ENCODE results near the gene CPA1.

Gene CPA1

DNA sequence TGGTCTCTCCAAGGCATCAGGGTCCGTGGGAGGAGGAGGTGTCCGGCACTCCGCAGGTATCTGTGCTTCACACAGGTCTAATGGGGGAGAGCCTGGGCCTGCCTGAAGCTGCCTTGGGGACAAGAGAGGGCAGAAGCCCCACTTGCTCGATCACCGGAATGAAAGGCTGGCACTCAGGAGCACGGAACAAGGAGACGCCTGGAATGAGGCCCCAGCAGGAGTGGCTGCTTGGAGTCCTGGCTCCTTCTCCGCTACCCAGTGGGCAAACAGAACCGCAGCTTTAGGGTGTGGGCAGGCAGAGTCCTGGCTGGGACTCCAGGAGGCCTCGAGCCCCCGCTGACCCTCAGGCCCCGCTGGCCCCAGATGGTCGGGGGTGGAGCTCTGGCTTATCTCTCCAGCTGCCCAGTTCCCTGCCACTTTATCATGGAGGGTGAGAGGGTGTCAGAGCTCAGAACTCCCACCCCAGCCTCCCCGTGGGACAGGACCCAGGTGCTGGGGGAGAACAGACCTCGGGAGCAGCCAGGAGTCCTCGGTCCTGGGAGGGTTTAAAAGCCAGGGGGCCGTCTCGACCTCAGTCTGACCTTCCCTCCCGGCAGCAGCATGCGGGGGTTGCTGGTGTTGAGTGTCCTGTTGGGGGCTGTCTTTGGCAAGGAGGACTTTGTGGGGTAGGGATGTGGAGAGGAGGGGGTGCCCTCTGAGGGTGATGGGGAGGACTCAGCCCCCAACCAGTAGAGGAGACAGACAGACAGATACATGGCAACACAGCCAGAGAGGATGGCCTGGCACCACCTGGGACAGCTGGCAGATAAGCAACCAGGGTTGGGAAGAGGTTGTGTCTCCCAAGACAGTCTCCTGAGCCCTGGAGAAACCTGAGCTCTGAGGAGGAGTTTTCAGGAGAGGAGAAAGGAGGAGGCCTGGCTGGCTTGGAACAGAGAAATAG lies at the start of gene CPA1:
Gene CPA1, plus strand, starts transcription at position 574 of the 940 bp plus-strand sequence. Its CDS starts 27 bp downstream, at position 601.
- DNase-seq = no peak

DNA sequence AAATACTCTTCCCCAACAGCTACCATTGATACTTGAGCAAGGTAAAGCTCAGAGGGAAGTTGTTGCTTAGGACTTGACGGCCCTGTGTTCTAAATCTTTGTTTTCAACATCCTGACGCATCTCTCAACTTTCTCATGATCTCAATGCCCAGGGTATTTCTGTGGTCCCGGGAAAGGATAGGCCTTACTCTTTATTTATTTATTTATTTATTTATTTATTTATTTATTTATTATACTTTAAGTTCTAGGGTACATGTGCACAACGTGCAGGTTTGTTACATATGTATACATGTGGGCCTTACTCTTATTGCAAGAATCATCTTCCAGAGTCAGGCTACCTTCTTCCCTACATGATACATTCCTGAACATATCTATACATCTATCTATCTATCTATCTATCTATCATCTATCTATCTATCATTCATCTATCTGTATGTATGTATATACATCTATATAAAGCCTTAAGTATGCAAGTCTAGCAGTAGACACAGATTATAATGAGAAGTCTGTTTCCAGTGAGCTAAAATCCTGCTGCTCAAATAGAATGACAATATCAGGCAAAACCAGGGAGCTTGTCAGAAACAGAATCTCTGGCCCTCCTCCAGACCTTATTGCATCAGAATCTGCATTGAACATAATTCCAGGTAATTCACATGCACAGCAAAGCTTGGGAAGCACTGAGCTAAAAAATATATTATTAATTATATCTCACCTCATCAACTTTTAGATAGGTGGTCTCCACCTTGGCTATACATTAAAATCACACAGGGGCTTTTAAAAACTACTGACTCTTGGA lies 47.8 kb upstream of the CPA1 start:
- DNase-seq = no peak

DNA sequence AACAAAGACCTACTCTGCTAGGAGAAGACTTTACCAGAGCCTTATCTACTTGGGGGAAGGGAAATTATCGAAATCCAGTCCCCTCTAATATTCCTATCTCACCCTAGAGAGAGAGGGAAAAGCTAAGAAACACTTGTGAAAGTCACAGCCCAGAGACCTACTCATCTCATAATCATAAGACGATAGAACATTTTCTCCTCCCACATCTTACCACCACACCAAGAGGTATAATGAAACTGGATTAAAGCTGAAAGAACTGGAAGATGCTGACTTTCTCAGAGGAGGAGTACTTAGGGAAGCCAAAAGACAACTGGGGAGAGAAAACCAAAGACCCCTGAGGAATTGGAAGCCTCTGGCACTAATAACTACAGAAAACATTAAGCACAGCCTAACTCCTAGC lies 46.5 kb upstream of the CPA1 start:
- DNase-seq = no peak

DNA sequence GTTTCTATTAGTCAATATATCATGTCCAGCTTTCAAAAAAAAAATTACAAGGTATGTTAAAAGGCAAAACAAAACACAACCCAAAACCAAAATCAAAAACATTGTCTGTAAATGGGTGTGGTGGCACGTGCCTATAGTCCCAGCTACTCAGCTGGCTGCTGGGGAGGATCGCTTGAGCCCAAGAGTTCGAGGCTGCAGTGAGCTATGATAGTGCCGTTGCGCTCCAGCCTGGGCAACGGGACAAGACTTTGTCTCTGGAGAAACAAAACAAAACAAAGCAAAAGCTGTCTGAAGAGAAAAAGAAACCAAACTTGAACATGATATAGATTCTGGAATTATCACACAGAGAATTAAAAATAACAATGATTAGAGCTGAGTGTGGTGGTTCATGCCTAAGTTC lies 46.0 kb upstream of the CPA1 start:
- DNase-seq = no peak

DNA sequence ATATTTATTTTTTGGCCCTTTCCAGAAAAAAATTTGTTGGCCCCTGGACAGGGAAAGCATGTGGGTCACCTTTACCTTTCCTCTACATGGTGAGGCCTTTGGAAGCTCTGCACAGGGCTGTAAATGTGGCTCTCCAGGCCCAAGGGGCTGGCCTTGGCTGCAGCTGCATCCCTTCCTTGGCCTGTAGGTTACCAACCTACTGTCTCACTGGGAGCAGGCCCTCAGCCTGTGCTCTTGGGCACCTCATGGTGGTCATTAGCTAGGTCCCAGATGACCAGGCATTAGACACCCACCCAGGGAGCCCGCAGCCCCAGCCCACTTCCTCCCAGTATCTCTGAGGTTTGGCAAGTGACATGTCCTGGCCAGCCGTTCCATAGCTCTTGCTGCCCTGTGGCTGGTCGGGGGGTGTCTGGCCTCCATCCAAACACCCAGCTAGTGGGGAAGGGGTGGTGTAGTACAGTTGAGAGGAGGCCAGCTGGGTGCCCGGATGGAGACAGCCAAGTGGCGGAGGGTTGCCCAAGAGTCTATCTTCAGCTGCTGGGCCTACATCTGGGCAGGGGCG lies 42.8 kb upstream of the CPA1 start:
- no peak for DNase-seq

DNA sequence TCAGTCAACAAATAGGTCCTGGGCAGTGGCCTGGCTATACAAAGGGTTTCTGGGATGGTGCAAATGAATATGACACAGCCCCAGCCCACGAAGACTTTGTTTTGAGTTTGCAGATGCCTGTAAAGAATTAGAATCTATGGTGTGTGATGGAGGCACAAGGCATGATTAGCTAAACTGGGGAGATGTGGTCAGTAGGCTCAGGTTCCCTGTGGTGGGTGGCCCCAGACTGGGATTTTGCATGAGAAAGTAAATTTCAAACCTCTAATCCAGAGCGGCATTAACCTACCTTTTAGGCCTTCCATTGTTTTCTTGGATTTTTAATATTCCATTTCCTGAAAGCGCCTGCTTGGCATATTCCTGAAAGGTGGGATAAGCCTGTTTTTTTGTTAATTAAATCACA lies 42.1 kb upstream of the CPA1 start:
- DNase-seq = no peak

DNA sequence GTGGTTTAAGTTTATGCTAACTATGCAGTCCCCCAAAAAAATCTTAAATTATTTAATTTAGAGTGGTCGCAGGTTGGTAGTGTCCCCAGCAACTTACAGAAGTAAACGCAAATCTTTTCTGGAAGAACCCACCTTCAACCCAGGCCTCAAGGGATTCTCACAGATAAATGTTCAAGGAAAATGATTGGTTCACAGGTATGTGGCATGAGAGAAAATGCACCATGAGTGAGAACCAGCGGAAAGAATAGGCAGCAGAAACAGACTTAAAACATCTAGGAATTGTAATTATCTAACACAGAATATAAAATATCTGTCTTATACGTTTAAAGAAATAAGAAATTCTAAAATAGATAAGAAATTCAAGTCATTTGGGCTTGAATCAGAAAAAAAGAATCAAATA lies 38.4 kb upstream of the CPA1 start:
- no peak for DNase-seq

DNA sequence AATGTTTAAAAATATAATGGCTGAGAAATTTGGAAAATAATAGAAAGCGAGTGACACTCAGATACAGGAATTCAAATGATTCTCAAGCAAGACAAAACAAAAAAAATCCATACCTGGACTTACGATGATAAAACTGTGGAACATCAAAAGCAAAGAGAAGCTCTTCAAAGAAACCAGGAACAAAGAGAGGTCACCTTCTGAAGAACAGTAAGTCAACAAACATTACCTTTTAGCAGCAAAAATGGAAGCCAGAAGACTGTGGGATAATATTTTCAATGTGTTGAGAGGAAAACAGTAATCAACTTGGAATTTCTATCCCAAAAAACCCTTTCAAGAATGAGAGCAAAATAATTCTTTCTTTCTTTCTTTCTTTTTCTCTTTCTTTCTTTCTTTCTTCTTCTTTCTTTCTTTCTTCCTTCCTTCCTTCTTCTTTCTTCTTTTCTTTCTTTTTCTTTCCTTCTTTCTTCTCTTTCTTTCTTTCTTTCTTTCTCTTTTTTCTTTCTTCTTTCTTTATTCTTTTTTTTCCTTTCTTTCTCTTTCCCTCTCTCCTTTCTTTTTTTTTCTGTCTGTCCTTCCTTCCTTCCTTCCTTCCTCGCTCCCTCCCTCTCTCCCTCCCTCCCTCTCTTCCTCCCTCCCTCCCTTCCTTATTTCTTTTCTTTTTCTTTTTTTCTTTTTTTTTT lies 37.5 kb upstream of the CPA1 start:
- no peak for DNase-seq

DNA sequence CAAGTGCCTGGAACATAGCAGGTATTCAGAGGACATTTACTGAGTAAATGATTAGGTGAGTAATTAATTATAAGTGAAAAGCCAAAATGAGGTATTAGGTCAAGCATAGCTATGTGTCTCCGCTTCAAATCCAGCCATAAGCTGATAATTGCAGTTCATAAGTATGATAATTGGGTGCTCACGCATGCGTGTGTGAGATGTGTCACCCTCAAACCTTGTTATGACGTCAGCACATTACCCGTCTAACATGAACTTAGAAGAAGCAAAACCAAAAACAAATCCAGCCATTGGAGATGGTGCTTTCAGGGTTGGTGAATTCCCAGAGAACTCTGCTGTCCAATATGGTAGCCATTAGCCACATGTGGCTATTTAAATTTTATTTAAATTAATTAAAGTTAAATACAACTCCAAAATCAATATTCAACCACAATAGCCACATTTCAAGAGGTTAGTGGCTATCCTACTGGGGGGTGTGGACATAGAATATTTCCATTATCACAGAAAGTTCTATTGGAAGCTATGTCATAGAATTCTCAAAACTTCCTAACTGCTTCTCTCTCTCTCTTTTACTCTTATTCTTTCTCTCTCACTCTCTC lies 35.9 kb upstream of the CPA1 start, which contains the start of gene CPA5:
Gene CPA5, plus strand, starts transcription at position 546 of the 596 bp plus-strand sequence. CDS start 1,670 bp downstream, outside the sequence.
- no peak for DNase-seq

DNA sequence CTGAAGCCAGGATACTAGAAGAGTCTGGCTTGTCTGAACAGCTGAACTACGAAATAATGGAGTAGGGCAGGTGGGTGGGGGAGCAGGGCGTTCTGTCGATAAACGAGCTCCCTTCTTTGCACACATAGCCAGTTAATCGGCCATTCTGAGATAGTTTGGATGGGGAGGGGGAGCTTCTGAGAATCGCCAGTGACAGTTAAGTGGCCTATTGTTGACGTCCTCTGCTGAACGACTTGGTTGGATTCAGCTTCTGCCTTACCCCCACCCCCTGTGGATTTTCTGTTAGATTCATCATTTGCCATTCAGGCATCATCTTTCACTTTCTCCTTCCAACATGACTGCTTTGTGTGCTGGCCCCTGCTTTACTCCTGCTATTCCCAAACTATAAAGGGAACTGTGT lies 35.2 kb upstream of the CPA1 start:
- DNase-seq = no peak

DNA sequence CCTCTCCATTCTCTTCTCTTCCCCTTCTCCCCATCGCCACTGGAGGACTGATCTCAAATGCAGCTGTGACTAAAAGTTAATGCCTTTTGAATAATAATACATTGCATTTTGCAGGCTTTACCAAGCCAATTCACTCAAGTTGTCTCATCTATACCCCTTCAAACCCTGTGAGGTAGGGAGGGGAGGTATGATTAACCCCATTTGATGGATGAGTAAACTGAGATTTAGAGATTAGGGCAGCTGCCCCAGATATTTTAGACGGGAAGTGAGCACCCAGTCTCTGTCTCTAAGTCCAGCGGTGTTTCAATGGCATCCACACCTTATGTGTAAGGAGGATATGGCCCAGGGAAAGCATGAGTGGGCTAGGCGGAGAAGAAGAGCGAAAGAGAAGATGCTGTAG lies 34.6 kb upstream of the CPA1 start:
- no peak for DNase-seq

DNA sequence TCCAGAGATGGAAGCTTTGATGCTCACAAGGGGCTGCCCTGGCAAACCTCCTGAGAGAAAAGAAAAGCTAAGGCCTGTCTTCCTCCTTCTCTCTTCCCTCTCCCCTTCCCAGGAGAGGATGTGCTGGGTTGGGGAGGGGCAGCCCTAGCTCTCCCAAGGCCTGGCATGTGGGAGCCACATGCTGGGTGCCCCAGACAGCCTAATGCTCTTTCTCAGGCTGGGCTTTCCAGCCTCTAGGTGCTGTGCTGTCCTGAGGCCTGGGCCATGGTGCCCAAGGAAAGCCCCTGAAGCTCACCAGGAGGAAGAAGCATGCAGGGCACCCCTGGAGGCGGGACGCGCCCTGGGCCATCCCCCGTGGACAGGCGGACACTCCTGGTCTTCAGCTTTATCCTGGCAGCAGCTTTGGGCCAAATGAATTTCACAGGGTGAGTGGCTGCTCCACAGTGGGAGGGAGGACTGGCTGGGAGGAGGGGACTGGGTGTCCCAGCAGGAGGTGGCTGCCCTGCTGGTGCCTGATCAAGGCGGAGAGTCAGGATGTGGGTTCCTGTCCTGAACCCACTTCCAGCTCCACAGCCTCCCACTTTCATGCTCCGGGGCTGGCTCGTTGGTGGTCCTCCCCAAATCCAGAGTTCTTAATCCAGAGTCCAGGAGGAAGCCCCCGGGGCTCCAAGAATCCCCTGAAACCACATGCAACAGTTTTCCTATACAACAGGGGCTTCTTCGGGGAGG lies 34.0 kb upstream of the CPA1 start:
- no peak for DNase-seq

DNA sequence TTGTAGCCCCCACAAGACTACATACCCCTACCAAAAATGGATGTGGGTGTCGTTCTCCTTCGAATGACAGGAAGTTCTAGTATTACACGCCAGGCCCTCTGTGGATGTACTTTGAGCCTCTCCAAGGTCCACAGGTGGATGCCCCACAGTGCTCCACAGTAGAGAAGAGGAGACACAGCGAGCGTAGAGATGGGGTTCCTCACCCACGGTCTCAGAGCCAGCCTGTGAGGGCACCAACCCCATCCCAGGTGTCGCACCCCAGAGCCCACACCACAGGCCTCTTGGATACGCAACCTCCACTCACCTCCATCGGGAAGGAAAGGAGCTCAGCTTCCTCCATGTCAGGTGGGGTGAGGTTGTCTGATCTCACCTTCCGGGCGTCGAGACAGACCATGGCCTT lies 33.4 kb upstream of the CPA1 start:
- no peak for DNase-seq

DNA sequence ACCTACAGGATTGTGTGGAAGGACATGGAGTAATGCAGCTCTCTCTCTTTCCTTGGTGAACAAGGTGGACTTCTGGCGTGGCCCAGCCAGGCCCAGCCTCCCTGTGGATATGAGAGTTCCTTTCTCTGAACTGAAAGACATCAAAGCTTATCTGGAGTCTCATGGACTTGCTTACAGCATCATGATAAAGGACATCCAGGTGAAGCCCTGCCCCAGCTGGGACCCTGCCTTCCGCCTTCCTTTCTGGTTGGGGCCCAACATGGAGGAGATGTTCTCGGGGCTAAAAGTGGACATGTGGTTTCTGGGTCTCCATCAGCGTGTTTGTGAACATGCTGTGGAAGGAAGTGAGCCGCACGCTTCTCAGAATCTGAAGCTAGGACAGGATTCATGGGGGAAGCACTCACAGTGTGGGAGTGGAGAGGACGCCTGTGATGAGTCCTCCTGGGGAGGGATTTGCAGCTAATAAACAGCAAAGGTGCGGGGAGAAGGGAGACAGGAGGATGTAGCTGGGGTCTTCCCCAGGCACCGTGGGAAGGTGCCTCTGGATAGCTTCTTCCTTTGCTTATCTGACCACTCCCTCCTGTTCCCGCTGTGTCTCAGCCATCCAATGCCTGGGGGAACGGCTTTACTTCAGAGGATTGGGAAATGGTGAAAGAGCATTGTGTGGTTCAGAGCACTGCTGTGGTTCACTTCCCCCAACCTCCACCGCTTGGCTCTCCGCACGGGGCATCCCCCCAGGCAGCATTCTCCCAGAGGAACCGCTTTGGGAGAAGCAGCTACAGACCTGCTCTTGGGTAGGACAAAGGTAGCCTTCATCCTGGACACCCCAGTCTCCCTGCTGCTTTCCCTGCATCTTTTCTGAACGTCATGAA lies 30.1 kb upstream of the CPA1 start:
- no peak for DNase-seq

DNA sequence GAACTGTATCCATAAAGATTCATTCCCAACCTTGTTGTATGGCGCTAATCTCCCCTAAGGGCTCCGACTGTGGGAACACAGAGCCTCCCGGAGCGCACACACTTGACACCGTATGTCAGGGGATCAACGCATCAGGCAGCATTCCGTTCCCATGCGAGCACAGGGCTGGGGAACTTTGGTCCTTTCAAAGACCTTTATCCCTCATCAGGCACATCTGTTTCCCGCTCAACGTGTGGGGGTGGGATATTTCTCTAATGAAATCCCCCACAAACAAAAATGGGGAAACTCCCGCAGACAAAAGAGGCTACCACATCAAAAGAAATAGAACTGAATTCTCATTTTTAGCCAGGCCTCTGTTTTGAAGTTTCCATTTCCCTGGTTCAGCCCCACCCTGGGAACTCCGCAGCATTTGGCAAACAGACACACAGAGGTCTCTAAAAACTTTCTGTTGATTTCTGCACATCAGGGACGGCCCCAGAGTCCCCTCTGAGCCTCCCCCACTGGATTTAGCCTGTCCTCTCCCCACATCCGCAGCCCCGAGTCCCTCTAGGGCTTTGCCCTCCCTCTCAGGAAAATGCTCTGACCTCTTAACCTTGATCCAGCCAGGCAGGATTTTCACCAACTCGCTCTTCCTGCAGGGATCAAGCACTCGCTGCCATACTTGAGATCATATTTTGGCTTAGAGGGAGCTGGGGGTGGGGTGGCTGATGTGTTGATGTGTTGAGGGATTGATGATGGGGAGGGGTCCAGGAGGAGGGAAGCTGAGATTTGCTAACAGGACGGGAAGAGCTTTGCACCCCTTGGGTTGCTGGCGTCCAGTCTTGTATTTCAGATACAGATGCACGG lies 29.1 kb upstream of the CPA1 start:
- DNase-seq = no peak

DNA sequence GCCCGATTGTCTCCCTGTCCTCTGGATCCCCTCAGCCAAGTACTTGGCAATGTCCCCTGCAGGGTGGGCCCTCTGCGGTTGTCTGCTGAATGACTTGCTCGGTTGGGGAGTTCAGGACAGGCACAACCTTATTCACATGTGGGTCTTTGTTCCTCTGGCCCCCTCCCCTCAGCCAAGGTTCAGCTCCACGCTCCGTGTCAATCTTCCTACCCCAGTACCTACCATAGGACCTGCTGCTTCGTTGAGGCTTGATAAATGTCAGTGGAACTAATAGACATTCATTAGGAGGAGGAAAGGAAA lies 28.6 kb upstream of the CPA1 start:
- no peak for DNase-seq

DNA sequence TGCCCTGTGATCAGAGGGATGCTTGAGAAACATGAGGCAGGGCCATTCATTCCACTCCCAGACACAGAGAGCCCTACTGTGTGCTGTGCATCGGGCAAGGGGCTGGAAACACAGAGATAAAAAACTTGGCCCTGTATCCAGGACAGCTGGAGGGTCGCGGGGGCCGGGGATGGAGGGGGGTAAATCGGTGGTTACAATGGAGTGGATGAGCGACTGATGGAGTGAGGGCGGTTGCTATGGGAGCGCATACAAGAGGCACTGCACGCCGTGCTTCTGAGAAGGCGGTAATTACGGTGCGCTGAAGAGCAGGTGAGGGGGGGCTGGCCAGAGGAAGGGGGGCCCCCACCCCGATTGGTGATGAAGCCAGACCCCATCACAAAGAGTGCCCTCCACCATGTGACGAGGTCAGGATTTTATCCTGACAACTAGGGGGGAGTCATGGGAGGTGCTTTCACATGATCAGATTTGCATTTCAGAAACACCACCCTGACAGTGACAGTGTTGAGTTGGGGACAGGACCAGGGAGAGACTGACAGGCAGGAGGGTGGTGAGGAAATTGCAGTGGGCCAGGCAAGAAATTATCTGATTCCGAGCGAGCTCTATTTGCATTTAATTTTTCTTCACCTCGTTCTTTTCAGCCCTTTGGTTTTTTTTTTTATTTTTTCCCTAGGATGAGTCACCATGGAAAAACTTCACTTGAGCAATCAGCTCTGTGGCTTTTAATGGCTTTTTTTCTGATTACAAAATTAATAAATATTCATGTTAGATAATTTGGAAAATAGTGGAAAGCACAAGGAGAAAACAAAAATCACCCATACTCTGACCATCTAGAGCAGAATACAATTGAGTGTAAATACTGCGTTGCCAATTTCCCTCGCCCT lies 27.9 kb upstream of the CPA1 start:
- no peak for DNase-seq

DNA sequence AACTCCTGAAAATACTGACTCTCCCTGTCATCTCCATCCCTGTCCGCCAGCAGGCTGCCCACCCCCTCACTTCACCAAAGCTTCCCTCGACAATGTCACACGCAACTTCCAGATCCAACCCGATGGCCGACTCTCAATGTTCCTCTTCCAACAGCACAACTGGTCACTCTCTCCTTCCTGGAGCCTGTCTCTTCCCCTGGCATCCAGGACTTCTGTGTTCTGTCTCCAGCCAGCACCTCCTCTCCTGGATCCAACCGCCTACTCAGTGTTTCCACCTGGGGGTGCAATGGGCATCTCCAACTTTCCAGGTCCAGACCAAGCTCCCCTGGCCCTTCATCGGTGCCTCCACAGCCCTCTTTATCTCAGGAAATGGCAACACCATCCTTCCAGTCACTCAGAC lies 27.1 kb upstream of the CPA1 start:
- DNase-seq = no peak
